G401 (cell line): ENCODE results near the gene BIRC5. TPM values are rescaled to one million over a fixed set of nuclear protein-coding genes. Genes with fewer than 3 reads are reported as not detected.

Experiments used
- DNase-seq: peaks from one replicate; pipeline ENCODE4 v3.0.0-alpha.2; 2015; ENCODE audit warnings: low spot score
- in situ Hi-C: cut with HindIII; loops from 2 replicates; pipeline ENCODE4 v1.10.0; 2016; ENCODE audit warnings: low sequenced_read_pairs, mixed read lengths
- total RNA-seq: library from RNA; depleted of rRNA; stranded (reverse); fragments of >200 nt; shearing (Covaris generic); gene quantifications from 2 replicates; pipeline ENCODE4 v1.2.3, GENCODE V29; 2014

Gene BIRC5
- total RNA-seq, 1 experiment from 2014 or later, result 172 TPM

- no peak for DNase-seq
- in situ Hi-C loops, result no loop called here
Observed at GRCh38 chr17:78219396-78220150, 5.5 kb downstream of the BIRC5 start.

- in situ Hi-C loops, result no loop called here
- no peak for DNase-seq
Observed at GRCh38 chr17:78223061-78223460, 9.0 kb downstream of the BIRC5 start.

- no peak for DNase-seq
- in situ Hi-C loops, result no loop called here
Observed at GRCh38 chr17:78223765-78224164, 9.7 kb downstream of the BIRC5 start.

- peak; percentile 83 for DNase-seq
- in situ Hi-C loops, result no loop called here
Observed at GRCh38 chr17:78224231-78225087, 10.4 kb downstream of the BIRC5 start.

GRCh38 chr17:78225088-78225865 lies 11.2 kb downstream of the BIRC5 start:
- no peak for DNase-seq
- in situ Hi-C loops, result no loop called here

- in situ Hi-C loops, result no loop called here
Observed at GRCh38 chr17:78226055-78226758, 12.2 kb downstream of the BIRC5 start.

GRCh38 chr17:78226759-78227454 lies 12.9 kb downstream of the BIRC5 start:
- in situ Hi-C loops, result no loop called here

More at GRCh38 chr17:78226055-78226758, 12.2 kb downstream of the BIRC5 start:
- DNase-seq, result peak; percentile 11

GRCh38 chr17:78227455-78227916 lies 13.4 kb downstream of the BIRC5 start:
- DNase-seq, result peak; percentile 27
- in situ Hi-C loops, result no loop called here

More at GRCh38 chr17:78226759-78227454, 12.9 kb downstream of the BIRC5 start:
- DNase-seq, result no peak

- in situ Hi-C loops, result no loop called here
- DNase-seq, result no peak
Observed at GRCh38 chr17:78228176-78228575, 14.1 kb downstream of the BIRC5 start.

GRCh38 chr17:78230252-78230962 lies 16.4 kb downstream of the BIRC5 start:
- no peak for DNase-seq
- in situ Hi-C loops, result no loop called here

- no peak for DNase-seq
Observed at GRCh38 chr17:78230996-78231935, 17.2 kb downstream of the BIRC5 start, which contains the start of gene TMEM235. Gene TMEM235 (plus strand): TSS chr17:78231631. CDS start chr17:78232024, 393 bp downstream.

GRCh38 chr17:78231991-78232858 lies 18.2 kb downstream of the BIRC5 start:
- in situ Hi-C loops, result no loop called here
- no peak for DNase-seq

More at GRCh38 chr17:78230996-78231935, 17.2 kb downstream of the BIRC5 start, which contains the start of gene TMEM235:
- in situ Hi-C loops, result no loop called here

GRCh38 chr17:78232859-78233173 lies 18.8 kb downstream of the BIRC5 start:
- DNase-seq, result no peak
- in situ Hi-C loops, result no loop called here

- in situ Hi-C loops, result no loop called here
- no peak for DNase-seq
Observed at GRCh38 chr17:78233678-78234077, 19.6 kb downstream of the BIRC5 start.

GRCh38 chr17:78234261-78234865 lies 20.3 kb downstream of the BIRC5 start:
- no peak for DNase-seq
- in situ Hi-C loops, result no loop called here
